Central memory CD4-positive, alpha-beta T cell (primary cell): ENCODE data around the gene FERMT3.

Source experiments
- DNase-seq: peaks from one replicate; pipeline ENCODE4 v3.0.0; 2022

FERMT3 gene

GRCh38 chr11:64251016-64251752, 44.7 kb downstream of the FERMT3 start, which contains the start of gene PLCB3:
Gene PLCB3, plus strand, starts transcription at chr11:64251530. Its CDS starts 120 bp downstream, at chr11:64251650.
- peak; percentile 47 for DNase-seq

GRCh38 chr11:64251753-64252002, 45.2 kb downstream of the FERMT3 start:
- DNase-seq: no peak

- no peak for DNase-seq
These were observed 45.7 kb downstream of the FERMT3 start for GRCh38 chr11:64252003-64252872.

GRCh38 chr11:64253043-64253442, 46.5 kb downstream of the FERMT3 start:
- no peak for DNase-seq

- no peak for DNase-seq
These were observed 47.0 kb downstream of the FERMT3 start for GRCh38 chr11:64253481-64253880.

GRCh38 chr11:64254326-64254725, 47.8 kb downstream of the FERMT3 start:
- DNase-seq: no peak

DNA sequence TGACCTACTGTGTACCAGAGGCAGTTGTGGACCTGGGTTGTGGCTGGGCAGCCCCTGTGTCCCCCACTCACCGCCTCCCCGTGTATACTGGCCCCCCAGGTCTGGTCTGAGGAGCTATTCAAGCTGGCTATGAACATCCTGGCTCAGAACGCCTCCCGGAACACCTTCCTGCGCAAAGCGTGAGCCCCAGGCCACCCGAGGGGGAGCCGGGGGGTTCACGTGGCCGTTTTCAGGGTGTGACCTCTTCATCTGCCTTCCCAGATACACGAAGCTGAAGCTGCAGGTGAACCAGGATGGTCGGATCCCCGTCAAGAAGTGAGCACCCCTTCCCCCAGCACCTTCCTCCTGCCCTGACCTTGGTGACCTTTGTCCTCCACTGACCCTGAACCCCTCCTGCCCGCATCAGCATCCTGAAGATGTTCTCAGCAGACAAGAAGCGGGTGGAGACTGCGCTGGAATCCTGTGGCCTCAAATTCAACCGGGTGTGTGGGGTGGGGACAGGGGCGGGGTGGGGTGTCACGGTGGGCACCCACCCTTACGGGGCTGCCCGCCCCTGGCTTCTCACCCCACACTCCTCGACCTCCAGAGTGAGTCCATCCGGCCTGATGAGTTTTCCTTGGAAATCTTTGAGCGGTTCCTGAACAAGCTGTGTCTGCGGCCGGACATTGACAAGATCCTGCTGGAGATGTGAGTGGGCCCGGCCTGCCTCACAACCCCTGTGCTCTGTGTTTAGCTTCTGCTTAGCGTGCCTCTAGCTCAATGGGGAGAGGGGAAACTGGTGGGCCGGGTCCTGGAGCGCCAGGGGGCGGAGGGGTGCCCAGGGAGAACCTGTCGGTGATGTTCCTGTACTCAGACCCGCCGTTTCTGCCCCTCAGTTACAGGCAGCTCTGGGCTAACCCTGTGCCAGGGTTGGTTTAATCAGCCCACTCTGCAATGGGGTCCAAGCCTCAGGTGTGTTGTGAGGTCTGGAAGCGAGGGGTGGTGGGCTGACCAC, 48.9 kb downstream of the FERMT3 start:
- no peak for DNase-seq

- DNase-seq: no peak
These were observed 49.8 kb downstream of the FERMT3 start for GRCh38 chr11:64256300-64256699.

- no peak for DNase-seq
These were observed 51.8 kb downstream of the FERMT3 start for GRCh38 chr11:64258356-64258755.

DNA sequence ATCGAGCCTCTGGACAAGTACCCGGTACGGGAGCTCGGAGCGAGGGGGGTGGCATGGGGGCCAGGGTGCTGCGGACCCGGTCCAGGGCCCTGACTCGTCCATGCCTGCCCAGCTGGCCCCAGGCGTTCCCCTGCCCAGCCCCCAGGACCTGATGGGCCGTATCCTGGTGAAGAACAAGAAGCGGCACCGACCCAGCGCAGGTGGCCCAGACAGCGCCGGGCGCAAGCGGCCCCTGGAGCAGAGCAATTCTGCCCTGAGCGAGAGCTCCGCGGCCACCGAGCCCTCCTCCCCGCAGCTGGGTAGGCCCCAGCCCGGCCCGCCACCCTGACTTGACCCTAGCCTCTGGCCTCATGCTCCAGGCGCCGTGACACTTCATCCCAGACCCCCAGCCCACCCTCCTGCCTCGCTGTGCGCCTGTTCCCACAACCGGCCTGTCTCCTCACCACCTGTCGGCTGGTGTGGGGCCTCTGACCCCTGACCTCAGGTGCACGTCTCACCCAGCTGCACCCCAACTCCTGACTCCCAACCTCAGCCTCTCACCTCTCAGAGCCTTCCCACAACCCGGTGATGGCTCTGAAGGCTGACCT, 52.5 kb downstream of the FERMT3 start:
- no peak for DNase-seq

- DNase-seq: no peak
These were observed 53.1 kb downstream of the FERMT3 start for GRCh38 chr11:64259533-64260067.

GRCh38 chr11:64260147-64260708, 53.7 kb downstream of the FERMT3 start:
- no peak for DNase-seq

DNA sequence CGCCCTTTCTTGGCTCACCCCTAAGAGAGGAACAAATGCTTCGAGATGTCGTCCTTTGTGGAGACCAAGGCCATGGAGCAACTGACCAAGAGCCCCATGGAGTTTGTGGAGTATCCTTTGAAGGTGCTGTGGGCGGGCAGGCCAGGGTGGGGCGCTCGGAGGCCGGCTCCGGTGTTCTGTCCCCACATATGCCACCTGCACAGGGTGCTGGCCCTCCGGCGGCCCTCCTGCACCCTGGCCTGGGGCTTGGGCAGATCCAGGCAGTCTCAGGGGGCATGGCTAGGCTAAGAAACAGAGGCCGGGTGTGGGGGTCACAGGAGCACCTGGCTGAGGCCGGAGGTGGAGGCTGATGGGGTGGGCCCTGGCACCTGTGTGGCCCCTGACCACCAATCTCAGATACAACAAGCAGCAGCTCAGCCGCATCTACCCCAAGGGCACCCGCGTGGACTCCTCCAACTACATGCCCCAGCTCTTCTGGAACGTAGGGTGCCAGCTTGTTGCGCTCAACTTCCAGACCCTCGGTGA, 55.1 kb downstream of the FERMT3 start:
- no peak for DNase-seq

- no peak for DNase-seq
These were observed 55.9 kb downstream of the FERMT3 start for GRCh38 chr11:64262271-64263002.

DNA sequence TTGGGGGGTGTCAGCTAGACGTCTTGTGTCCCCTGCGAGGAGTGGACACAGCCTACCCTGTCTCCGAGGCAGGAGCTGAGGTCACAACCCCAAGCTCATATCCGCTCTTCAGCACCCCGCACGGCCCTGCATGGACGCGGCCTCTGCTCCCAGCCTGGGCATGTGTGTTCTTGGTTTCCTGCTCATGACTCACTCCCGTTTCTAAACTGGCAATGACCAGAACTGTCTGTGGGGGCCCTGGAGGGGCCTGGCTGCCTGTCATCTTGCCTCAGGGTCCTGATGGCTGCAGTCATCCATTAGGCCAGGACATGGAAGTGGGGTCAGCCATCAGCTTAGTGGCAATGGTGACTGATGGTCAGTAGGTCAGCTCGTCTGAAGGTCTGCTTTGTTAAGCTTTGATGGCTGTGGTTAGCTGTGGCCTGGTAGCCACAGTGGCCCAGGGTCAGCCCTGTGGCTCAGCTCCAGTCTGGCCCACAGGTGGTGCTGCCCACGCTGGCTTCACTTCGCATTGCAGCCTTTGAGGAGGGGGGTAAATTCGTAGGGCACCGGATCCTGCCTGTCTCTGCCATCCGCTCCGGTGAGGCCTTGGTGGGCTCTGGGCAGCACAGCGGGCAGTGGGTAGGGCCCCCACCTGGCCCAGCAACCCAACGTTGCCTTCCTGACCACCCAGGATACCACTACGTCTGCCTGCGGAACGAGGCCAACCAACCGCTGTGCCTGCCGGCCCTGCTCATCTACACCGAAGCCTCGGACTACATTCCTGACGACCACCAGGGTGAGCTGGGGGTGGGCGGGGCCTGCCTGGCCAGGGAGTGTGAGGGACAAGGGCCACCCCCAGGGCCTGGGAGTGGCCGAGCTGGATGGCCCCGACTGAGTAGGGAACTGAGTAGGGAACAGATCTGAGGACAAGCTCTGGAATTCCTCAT, 56.8 kb downstream of the FERMT3 start:
- DNase-seq: no peak

DNA sequence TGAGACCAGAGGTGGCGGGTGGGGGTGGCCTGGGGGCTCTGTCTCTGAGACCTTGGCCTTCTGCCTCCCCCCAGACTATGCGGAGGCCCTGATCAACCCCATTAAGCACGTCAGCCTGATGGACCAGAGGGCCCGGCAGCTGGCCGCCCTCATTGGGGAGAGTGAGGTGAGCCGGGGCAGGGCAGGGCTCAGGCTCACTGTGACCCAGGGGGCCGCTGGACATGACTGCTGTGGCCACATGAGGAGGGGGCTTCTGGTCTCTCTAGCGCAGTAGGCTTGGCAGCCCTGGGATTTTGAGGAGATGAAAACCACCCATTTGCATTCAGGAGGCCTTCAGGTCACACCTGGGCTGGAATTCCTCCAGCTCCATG, 57.4 kb downstream of the FERMT3 start:
- DNase-seq: no peak

DNA sequence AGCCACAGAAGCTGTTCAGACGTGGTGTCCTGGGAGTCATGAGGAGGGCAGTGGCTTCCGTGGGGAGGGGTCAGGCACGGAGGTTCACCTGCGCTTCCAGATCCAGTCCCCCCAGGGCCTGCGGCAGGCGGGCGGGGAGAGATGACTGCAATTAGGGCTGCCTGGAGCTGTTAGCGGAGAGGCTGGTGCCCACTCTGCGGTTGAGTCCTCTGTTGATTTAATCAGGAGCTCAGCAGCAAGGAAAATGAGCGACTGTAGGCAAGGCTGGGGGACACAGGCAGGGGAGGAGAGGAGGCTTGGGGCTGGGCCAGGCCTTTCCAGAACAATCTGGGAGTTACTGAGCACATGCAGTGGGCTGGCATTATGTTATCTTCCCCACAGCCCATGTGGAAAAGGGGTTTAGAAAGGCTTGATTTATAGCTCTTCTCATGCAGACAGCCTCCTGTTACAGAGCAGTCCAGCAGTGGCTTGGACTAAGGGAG, 57.9 kb downstream of the FERMT3 start:
- no peak for DNase-seq

GRCh38 chr11:64265176-64266160, 58.9 kb downstream of the FERMT3 start:
- DNase-seq: no peak
